CD4-positive, alpha-beta T cell treated with Interleukin-15 for 1 hour (primary cell): ENCODE data around the gene RAB7B.
"Not testable (repeated sequence)": the region's sequence is repeated elsewhere in the genome, so short reads cannot be mapped to it uniquely, and the experiment has no call there.

ENCODE experiments used
- DNase-seq: peaks from one replicate; pipeline ENCODE4 v3.0.0-alpha.2; 2020

Gene RAB7B

DNA sequence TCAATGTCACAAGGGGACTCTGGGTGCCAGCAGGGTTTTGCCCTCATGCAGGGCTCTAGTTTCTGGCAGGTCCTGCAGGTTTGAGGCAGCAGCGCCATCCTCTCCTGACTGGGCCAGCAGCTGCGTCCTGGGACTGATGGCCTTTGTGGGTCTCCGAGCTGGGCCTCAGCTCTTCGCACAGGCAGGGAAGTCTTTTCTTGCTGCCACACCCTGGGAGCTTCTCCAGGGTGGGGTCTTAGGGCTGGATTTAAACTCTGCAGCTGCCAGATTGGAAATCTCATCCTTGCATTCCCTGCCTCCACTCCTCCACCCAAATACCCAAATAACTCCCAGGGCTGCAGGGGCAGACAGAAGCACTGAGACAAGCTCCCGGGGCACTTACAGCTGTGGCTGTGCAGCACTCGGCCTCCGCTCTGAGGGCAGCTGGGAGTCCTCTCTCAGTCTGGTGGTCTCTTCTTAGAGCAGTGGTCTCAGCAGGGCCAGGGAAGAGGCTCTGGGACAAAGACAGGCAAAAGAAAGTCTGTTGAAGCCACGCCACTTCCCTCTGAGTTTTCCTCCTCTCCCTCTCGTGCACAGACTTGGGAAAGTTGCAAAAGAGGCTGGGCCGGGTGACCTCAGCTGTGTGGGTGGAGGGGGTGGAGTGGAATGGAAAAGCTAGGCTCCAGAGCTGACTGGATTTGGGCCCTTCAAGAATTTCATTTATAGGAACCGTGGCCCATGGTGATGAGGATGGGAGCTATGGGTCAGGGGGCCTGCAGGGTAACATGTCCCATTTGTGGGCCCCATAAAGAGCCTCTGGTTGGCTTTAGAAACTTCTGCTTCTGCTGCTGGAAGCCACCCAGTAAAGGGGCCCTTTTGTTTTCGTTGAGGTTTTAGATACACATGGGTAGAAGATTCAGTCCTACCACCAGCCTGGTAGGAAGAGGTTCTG is at the start of gene RAB7B:
RAB7B (minus strand) TSS at position 525 of the 931 bp plus-strand sequence. CDS start 9,260 bp downstream, outside the sequence.
- no peak for DNase-seq

DNA sequence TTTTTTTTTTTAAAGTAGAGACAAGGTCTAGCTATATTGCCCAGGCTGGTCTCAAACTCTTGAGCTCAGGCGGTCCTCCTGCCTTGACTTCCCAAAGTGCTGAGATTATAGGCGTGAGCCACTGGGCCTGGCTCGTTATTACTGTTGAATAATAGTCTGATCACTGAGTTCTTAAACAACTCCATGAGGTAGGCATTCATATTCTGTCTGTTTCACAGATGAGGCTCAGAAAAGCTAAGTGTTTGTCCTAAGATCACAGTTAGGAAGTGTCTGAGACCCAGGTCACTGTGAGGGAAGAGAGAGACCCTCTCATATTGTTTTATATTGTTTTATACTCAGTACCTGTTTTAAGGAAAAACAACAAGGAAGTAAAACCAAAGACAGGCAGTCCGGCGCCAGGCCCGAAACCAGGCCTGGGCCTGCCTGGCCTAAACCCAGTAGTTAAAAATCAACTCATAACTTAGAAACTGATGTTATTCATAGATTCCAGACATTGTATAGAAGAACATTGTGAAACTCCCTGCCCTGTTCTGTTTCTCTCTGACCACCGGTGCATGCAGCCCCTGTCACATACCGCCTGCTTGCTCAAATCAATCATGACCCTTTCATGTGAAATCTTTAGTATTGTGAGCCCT is 49.2 kb upstream of the RAB7B start:
- DNase-seq, result not testable (repeated sequence)

GRCh38 chr1:206050655-206051235 is 47.5 kb upstream of the RAB7B start:
- DNase-seq, result peak; percentile 87

DNA sequence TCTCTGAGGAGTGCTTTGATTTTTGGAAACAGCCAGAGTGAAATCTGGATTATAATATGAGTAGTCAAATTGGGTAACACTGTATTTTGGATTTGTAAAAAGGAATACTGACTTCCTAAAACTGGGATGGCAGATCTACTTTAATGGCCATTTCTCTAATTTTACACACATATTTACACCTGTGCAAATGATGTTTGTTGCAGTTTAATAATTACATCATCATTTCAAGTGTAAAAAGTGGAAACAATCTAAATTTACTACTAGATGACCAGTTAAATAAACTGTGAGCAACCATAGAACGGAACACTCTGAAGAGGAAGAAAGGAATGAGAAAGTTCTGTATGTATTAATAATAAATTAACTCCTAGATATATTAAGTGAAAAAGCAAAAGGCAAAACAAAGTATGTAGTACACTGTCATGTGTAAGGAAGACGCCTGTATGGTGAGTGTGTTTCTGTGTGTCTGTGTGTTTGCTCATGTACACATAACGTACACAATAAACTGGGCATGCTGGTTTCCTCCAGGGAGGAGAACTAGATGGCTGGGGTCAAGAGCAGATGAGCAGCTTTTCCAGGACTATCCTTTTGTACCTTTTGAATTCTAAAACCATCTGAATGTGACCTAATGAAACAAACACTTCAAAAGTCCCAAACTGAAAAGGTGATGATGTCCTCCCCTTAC is 46.9 kb upstream of the RAB7B start:
- no peak for DNase-seq

DNA sequence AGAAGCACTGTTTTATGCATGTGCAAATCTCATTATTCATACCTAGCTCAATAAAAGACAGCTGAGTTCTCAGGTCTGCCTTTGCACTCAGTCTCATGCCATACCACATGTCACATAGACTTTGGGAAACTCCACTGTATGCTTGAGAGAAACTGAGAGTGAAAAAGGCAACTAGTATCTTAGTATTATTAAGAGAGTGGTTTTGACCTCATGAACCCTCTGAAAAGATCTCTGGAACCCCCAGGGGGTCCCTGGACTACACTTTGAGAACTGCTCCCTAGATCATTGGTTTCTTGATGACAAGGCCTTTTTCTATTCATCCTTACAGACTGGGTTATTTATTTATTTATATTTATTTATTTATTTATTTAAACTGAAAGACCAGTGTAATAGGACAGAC is 46.1 kb upstream of the RAB7B start:
- DNase-seq, result no peak

DNA sequence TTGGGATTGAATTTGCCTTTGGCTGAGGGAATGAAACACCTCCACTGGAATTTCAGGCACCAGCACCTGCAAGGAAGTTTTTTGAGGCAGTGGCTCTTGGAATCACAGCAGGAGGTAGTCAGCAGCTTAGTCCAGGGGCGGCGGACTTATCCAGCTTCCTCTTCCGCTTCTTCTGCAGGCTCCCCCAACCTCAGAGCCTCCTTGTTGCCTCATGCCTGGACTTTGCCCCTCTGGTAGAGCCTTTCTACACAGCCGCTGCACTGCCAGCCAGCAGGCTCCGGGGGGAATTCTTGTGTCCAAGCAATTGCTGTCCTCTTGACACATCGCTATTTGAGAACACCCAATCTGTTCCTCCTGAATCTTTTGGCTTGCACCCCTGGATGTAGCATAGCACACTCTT is 45.4 kb upstream of the RAB7B start:
- DNase-seq, result peak; percentile 40

GRCh38 chr1:206047271-206047670 is 44.1 kb upstream of the RAB7B start:
- no peak for DNase-seq

GRCh38 chr1:206041640-206042039 is 38.4 kb upstream of the RAB7B start:
- no peak for DNase-seq

GRCh38 chr1:206040328-206040727 is 37.1 kb upstream of the RAB7B start:
- no peak for DNase-seq

GRCh38 chr1:206039046-206039973 is 36.1 kb upstream of the RAB7B start:
- DNase-seq, result no peak

DNA sequence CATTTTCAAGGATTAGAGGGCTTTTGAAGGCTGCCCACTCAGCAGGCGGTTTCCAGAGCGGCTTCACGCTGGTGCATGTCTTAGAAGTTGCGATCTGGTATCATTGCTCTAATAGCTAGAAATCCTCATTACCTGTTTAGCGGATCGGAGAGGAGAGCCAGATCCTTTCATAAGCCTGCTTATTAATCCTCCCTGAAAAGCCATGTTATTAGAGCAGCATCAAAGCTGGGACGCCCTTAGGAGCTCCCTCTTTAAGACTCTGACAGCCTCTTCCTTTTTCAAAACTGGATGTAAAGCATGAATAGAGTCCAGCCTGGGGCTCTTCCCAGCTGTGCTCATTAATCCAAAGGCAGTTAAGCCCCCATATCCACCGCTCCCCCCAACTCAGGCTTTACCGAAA is 34.4 kb upstream of the RAB7B start:
- DNase-seq, result no peak

DNA sequence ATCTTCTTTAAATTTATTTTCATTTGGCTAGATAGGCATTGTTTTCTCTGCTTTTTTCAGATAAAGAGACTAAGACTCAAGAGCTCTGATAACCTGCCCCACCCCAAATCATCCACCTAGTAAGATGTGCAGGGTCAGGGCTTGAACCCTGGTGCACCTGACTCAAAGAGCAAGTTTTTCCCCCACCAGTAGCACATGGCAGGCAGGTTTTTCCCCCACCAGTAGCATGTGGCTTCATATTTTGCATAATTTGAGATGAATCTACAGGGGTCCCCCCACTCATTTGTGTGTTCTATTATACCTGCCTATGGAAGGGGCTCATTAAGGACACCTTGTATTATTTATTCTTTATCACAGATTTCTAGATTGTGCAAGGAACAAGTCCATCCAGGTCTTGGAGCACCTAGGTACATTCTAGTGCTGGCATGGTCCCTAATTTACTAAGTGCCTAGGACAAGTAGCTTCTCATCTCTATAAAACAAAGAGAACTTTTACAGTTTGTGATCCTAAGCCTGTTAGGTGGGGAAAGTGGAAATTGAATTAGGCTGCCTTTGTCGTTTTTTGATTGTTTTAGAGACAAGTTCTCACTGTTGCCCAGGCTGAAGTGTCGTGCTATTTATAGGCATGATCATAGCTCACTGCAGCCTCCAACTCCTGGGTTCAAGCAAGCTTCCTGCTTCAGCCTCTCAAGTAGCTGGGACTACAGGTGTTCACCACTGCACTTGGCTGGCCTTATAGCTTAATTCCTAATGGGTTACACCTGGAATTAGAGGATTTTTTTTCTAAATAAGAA is 33.7 kb upstream of the RAB7B start:
- no peak for DNase-seq

DNA sequence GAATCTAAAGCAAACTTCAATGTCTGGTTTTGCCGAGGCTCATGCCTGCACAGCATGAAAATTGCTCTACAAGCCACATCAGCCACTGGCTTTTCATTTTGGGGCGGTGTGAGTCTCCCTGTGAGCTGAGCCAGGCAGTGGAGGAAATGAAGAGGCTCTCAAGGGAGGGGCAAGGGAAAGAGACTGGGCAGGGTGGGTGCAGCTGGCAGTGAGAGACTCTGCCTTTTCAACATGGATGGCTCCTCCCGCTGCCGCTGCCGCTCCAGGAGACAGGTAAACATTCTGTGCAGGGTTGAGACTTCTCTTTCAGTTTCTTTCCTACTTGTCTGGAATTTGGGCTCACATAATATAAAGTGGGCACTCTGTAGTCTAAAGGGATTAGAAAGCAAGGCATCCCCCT is 31.8 kb upstream of the RAB7B start:
- DNase-seq, result no peak

DNA sequence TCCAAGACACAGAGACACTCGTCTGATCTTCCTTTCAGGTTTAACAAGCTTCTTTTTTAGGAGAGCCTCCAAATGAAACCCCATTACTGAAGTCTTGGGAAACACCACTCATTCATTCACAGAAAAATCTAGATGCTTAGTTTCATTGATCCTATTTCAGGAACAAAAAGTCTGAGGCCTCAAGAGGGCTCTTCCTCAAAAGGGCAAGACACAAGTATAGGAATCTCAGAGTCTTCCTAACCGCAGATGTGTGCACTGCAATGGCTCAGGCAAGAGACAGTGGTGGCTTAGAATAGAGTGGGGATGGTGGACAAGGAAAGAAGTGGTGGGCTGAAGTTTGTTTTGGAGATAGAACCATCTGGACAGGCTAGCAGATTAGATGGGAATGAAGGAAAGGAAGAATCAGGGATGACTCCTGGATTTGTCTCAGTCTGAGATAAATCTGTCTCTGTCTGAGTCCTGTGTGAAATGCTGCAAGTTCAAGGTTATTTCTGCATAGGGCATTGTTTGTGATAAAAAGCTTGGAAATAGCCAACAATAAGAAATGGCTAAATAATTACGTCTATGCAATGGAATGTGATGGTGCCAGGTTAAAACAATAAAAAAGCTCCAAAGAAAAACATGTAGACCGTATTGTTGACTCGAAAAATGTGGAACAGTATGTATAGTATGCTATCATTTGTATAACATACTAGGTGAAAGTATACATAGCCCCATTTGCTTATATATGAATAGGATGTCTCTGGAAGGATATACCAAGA is 29.4 kb upstream of the RAB7B start:
- DNase-seq, result no peak

GRCh38 chr1:206030714-206031113 is 27.5 kb upstream of the RAB7B start:
- DNase-seq, result peak; percentile 70

DNA sequence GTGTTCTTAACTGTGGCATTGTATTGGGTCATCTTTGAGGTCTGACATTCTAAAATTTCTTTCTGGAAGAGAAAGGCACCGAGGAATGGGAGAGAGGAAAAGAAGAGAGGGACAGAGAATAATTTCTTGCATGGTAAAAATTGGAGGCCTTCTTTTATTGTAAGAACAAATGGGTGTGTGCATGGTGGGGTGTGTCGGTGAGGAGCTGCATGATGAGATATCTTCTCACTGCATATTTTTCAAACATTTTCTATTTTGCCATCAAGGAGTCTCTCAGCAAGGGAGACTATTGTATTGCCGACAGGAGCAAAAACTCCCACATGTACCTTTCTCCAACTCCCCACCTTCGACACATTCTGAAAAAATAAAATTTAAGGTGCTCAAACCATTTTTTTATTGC is 27.0 kb upstream of the RAB7B start:
- DNase-seq, result no peak

DNA sequence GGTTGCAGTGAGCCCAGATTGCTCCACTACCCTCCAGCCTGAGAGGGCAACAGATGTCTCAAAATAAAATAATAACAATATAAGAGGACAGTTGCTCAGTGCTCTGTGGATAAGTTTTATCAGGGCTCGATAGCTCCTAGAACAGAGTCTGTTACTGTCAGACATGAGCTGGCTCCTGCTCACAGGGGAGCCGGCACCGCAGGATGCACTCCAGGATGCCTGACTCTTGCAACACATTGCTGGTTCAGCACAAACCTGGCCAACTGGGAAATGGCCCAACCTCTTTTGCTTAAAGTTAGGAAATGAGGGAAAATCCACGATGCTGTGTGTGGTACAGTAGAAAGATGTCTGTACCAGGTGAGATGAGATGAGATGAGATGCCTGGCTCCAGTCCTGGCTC is 26.3 kb upstream of the RAB7B start:
- DNase-seq, result no peak

DNA sequence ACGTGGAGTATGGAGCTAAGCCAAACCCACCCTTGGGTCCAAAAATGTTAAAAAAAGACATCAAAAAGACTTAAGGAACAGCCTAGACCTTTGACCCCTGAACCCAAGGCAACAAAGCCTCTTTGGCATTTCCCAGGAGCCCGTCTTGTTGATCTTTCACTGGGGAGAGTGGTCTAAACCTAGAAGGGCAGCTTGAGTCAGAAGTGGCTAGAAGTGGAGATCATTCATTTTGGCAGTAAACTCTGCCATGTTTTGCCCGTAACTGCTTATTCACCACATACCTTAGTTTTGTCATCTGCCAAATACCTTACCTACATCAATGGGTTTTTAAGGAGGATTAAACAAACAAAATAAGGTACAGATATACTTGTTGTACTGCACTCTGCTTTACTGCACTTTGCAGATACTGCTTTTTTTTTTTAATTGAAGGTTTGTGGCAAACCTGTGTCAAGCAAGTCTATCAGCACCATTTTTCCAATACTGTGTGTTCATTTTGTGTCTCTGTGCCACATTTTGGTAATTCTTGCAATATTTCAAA is 22.2 kb upstream of the RAB7B start:
- DNase-seq, result no peak

- DNase-seq, result no peak
These were observed 20.5 kb upstream of the RAB7B start, which contains the start of gene CTSE for GRCh38 chr1:206023695-206024094. Gene CTSE (minus strand): TSS chr1:206023895. CDS start chr1:206023791, 104 bp downstream.

DNA sequence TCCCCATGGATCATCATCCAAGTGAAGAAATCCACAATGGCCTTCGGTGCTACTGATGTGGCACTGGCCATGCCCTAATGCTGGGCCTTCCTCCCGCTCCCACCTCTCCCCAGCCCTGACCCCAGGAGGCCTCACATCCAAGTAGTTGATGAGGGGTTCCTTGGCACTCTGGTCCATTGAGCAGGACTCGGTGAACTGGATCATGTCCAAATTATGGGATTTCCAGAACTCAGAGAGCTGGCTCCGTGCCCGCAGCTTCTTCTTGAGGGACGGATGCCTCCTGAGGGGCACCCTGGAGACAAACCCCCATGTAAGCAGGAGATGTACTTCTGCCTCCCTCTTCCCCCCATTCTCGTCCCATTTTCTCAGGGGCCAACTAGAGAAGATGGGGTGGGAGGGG is 19.6 kb upstream of the RAB7B start:
- no peak for DNase-seq
